Measurements from ENCODE around the gene TOP2A. TPM values are rescaled to one million over a fixed set of nuclear protein-coding genes. Genes with fewer than 3 reads are reported as not detected.

The TOP2A gene
- polyA plus RNA-seq, 1 experiment: 53.5 TPM

DNA sequence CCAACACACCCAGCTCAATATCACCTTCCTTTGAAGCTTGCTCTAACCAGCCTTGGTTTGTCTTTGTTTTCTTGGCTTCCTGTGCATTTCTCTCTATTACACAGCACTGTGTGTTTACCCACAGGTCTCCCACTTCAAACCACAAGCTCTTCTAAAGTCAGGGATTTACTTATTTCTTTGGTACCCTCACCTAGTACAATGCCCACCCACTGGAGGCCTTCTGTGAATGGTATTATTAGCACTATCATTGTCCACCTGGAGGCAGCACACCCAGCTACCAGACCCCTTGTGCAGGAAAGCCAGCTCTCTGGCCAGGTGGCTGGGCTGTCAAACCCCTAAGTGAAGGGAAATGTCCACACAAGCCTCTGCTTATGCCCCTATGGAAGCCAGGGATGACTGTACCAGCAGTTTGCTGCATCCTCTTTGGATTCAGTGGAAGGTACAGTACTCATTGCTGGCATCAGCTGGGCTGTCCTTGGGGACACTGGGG, 9.4 kb upstream of the TOP2A start:
- ChIA-PET CTCF (interaction anchor here (0.5 to 0.9 kb wide), 2 partner anchors 28 to 106 kb away, joined by 3 to 4 read pairs; no protein-coding TSS in a partner anchor), POLR2A (no interaction called here)
- TF ChIP-seq, protein P1, sequence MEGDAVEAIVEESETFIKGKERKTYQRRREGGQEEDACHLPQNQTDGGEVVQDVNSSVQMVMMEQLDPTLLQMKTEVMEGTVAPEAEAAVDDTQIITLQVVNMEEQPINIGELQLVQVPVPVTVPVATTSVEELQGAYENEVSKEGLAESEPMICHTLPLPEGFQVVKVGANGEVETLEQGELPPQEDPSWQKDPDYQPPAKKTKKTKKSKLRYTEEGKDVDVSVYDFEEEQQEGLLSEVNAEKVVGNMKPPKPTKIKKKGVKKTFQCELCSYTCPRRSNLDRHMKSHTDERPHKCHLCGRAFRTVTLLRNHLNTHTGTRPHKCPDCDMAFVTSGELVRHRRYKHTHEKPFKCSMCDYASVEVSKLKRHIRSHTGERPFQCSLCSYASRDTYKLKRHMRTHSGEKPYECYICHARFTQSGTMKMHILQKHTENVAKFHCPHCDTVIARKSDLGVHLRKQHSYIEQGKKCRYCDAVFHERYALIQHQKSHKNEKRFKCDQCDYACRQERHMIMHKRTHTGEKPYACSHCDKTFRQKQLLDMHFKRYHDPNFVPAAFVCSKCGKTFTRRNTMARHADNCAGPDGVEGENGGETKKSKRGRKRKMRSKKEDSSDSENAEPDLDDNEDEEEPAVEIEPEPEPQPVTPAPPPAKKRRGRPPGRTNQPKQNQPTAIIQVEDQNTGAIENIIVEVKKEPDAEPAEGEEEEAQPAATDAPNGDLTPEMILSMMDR (IDR thresholded peaks at IDR 0.05; ENCODE audit: low read depth, low read length): no peak
- H3K9me3 ChIP-seq (ENCODE audit: control insufficient read depth, insufficient read depth, low read length): no peaks in the 10 kb centered on the region
- no peak for DNase-seq (ENCODE audit: low read depth, low spot score)
- H3K4me3 ChIP-seq (ENCODE audit: low read depth, low read length): no peak overlapping the region
- peaks cover 3% of the 10 kb centered on the region for H3K27me3 ChIP-seq (ENCODE audit: control insufficient read depth, insufficient read depth, low read length)
- H3K27ac ChIP-seq (ENCODE audit: low read depth, low read length): no peak overlapping the region

DNA sequence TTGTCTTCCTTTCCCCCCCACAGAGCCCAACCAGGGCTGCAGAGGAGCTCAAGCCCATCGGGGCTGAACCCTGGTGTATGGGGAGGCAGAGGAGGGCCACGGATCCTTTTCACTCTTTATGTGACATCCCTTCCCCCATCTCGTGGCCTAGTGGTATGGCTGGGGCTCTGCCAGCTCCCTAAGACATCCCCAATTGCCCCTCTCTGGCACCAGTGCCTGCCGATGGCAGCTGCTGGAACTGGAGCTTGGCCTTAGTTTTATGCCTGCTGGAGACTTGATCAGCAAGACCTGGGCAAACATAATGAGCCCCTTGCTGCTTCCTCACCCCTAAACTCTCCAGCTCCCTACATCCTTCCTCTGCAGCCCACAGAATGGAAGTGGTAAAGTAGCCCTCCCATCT, 8.0 kb upstream of the TOP2A start:
- no peak overlapping the region for H3K27ac ChIP-seq (ENCODE audit: low read depth, low read length)
- CTCF ChIA-PET: no interaction called here
- H3K9me3 ChIP-seq (ENCODE audit: control insufficient read depth, insufficient read depth, low read length): no peaks in the 10 kb centered on the region
- TF ChIP-seq, protein P1 (IDR thresholded peaks at IDR 0.05; ENCODE audit: low read depth, low read length): no peak
- DNase-seq (ENCODE audit: low read depth, low spot score): no peak
- peaks cover 3% of the 10 kb centered on the region for H3K27me3 ChIP-seq (ENCODE audit: control insufficient read depth, insufficient read depth, low read length)
- POLR2A ChIA-PET: no interaction called here
- H3K4me3 ChIP-seq (ENCODE audit: low read depth, low read length): no peak overlapping the region

DNA sequence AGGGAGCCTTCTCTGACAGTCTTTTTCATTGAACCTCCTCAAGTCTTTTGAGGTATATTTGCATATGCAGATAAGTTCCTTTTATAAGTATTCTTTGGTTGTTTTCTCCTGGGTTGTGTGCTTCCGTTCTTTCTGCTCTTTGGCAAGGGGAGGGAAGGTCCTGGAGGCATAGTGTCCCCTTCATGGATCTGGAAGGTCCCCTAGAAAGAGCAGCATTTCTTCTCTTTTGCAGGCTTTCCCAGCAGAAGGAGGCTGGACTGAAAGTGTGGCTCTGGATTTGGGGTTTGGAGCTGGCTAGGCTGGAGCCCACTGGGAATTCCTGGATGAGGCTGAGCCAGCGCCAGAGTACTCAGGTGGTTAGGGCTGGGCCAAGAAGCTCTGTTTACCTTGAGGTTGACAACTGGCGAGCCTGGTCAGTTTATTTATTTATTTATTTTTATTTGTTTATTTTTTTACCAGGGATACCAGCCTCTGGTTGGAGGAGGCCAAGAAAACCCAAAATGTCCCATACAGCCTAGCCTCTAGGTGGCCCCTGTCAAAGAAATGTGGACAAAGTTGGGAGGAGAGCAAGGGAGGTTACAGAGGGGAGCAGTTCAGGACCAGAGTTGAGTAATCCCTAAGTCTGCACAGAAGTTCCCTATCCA, 5.4 kb upstream of the TOP2A start:
- CTCF ChIA-PET: interaction anchor here (0.6 to 0.8 kb wide), 2 partner anchors 24 to 137 kb away, joined by 3 to 5 read pairs; no protein-coding TSS in a partner anchor
- Histone ChIP-seq H3K9me3 (ENCODE audit: control insufficient read depth, insufficient read depth, low read length) (no peaks in the 10 kb centered on the region), H3K27ac (ENCODE audit: low read depth, low read length) (no peak overlapping the region), H3K27me3 (ENCODE audit: control insufficient read depth, insufficient read depth, low read length) (no peaks in the 10 kb centered on the region), H3K4me3 (ENCODE audit: low read depth, low read length) (no peak overlapping the region)
- POLR2A ChIA-PET: interaction anchor here (0.9 kb wide), 1 partner anchor 32 kb away, joined by 3 read pairs; no protein-coding TSS in a partner anchor
- TF ChIP-seq, protein P1 (IDR thresholded peaks at IDR 0.05; ENCODE audit: low read depth, low read length): no peak
- DNase-seq (ENCODE audit: low read depth, low spot score): no peak

DNA sequence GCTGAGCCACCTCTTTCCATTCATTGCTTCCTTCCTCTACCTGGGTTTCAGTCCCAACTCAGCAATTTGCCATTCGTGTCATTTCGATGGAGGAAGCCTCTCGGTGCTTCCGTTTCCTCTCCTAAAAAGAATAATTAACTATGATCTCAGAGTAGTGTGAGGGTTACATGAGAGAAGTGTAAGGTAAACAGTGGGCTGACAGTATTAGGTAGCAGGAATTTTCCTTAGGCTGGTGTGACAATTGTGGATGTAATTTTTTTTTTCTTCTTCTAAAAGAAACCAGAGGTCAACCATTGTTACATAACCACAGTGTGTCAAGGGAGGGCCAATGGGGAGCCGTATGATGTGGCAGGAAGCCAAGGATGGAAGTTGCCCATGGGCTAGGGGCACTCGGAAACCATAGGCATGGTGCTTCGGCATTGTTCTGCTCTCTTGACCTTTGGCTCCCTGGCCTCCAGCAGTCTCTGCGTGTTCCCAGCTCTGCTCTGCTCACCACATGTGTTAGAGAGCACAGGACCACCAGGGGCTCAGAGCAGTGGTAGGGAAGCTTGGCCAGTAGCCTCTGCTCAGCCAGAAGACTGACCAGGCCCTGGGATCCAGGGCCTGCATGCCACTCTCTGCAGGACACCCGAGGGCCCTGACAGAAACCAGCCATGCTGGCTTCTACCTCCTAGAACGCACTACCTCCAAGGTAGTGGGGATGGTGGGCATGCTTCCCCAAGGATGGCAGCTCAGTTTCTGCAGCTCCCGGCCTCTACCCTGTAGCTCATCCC, 2.0 kb upstream of the TOP2A start:
- no peak for DNase-seq (ENCODE audit: low read depth, low spot score)
- H3K27ac ChIP-seq (ENCODE audit: low read depth, low read length): no peak overlapping the region
- TF ChIP-seq, protein P1 (IDR thresholded peaks at IDR 0.05; ENCODE audit: low read depth, low read length): no peak
- H3K4me3 ChIP-seq (ENCODE audit: low read depth, low read length): no peak overlapping the region
- POLR2A ChIA-PET: no interaction called here
- H3K9me3 ChIP-seq (ENCODE audit: control insufficient read depth, insufficient read depth, low read length): no peaks in the 10 kb centered on the region
- CTCF ChIA-PET: no interaction called here
- H3K27me3 ChIP-seq (ENCODE audit: control insufficient read depth, insufficient read depth, low read length): no peaks in the 10 kb centered on the region

DNA sequence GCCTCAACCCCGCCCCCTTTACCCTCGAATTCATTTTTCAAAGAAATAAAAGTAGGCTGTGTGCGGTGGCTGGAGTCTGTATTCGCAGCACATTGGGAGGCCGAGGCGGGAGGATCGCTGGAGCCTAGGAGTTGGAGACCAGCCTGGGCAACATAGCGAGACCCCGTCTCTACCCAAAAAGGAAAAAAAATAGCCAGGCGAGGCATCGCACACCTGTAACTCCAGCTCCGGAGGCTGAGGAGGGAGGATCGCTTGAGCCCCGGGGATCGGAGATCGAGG, 671 bp upstream of the TOP2A start:
- no peak for DNase-seq (ENCODE audit: low read depth, low spot score)
- ChIA-PET CTCF (interaction anchor here (0.7 to 4.9 kb wide), 4 partner anchors 26 to 141 kb away, joined by 3 to 37 read pairs (median 5); no protein-coding TSS in a partner anchor), POLR2A (interaction anchor here (0.7 to 1.5 kb wide), 8 partner anchors 12 to 1270 kb away, joined by 3 to 9 read pairs (median 5); partner anchors contain the start of gene EIF1)
- no peaks in the 10 kb centered on the region for H3K27me3 ChIP-seq (ENCODE audit: control insufficient read depth, insufficient read depth, low read length)
- H3K27ac ChIP-seq (ENCODE audit: low read depth, low read length): no peak overlapping the region
- TF ChIP-seq, protein P1 (IDR thresholded peaks at IDR 0.05; ENCODE audit: low read depth, low read length): no peak
- H3K9me3 ChIP-seq (ENCODE audit: control insufficient read depth, insufficient read depth, low read length): no peaks in the 10 kb centered on the region
- peak overlapping the region; percentile 60 for H3K4me3 ChIP-seq (ENCODE audit: low read depth, low read length)
